Colonic mucosa (tissue), 4 donors: ENCODE results near the gene DCPS. TPM values are rescaled to one million over a fixed set of nuclear protein-coding genes. Genes with fewer than 3 reads are reported as not detected.

Experiments used
- DNase-seq: peaks from one replicate; pipeline ENCODE4 v3.0.0-alpha.2; 2020
- H3K27ac ChIP-seq: fragments of 200-600 bp; one replicate; pipeline ENCODE4 v1.8.0; 2021
- H3K27me3 ChIP-seq: fragments of 200-600 bp; one replicate; pipeline ENCODE4 v1.8.0; 2021
- H3K36me3 ChIP-seq: fragments of 200-600 bp; one replicate; pipeline ENCODE4 v1.8.0; 2021
- H3K4me1 ChIP-seq: fragments of 200-600 bp; one replicate; pipeline ENCODE4 v1.8.0; 2021; ENCODE audit warnings: mild to moderate bottlenecking
- H3K4me3 ChIP-seq: fragments of 200-600 bp; one replicate; pipeline ENCODE4 v1.8.0; 2021
- H3K9ac ChIP-seq, 2 donors: one replicate each; pipeline ENCODE4 v1.7.0; 2013; ENCODE audit warnings: control low read depth in 2 of 2, low read depth in 2 of 2, low read length in 2 of 2
- H3K9me3 ChIP-seq: fragments of 200-600 bp; one replicate; pipeline ENCODE4 v1.8.0; 2021
- intact Hi-C: fragments of 100-400 bp; cut with DNase I; formaldehyde crosslinking; loops from one replicate; pipeline ENCODE4 v1.14.1; 2022
- total RNA-seq, 2 donors: library from RNA; stranded (reverse); fragmentation: NEBNext Ultra II Directional in 1 of 2; extraction: Animal tissue kit (Norgen Biotek cat#: 25700) in 1 of 2; gene quantifications; one replicate each; pipeline ENCODE4 v1.2.1, GENCODE V29; 2021
- TF ChIP-seq, protein P1 (sequence below): fragments of 200-600 bp; IDR thresholded peaks from one replicate; pipeline ENCODE4 v1.8.0; 2022; ENCODE audit warnings: antibody characterized with exemption, mild to moderate bottlenecking
- donor health status: healthy.
- donor health status: DM: no; HTN: no; CAD: no.
- donor health status: DM: no; HTN: no; CAD: no.

Gene DCPS
- total RNA-seq, 2 donors from 2014 or later = 17.2 to 31.1 TPM

DNA sequence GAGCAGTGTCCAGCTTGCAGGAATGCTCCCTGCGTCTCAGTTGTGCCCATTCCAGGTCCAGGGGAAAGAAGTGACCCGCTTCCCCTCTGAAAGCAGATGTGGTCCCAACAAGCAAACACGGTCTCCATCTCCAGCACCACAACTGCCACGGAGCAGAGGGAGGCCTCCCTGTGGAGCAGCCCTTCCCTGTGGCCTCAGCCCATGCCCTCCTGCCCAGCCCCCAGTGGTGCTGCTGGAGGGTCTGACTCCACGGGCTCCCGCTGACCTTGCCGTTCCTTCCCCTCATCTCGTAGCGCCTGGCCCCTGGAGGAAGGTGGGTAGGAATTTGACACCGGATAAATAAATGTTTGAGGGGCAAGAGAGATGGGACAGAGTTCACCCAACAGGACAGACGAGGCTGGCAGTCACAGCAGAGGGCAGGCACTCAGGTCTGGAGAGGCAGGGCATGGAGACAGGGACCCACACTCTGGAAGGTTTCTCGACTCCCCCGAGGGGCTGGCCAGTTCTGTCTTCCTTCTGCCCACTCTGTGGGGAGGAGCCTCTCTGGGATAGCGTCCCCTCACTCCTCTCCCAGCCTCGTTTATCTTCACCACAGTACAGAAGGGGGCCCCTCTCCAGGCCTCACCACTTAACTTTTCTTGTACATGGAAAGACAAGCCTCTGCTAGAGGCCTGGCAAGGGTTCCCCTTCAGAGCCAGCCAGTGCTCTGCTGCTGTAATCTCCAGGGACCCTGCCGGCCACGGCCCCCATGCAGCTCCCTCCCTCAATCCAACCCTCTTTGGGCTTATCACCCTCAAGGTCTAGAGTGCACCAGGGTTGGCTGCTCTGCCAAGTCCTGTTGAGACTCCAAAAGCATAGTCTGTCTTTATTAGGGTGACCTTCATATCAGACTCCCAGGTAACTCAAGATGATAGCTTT lies 44.1 kb downstream of the DCPS start:
- Histone ChIP-seq H3K27ac (no peak overlapping the region), H3K4me1 (no peaks in the 10 kb centered on the region)
- no peak for DNase-seq

GRCh38 chr11:126348806-126349582 lies 45.1 kb downstream of the DCPS start:
- Histone ChIP-seq H3K4me3 (no peak overlapping the region), H3K27ac (peak overlapping the region; percentile 24), H3K9ac (no peak overlapping the region), H3K4me1 (no peaks in the 10 kb centered on the region), H3K36me3 (no peaks in the 10 kb centered on the region), H3K9me3 (no peaks in the 10 kb centered on the region), H3K27me3 (no peaks in the 10 kb centered on the region)
- no peak for DNase-seq
- TF ChIP-seq, protein P1, sequence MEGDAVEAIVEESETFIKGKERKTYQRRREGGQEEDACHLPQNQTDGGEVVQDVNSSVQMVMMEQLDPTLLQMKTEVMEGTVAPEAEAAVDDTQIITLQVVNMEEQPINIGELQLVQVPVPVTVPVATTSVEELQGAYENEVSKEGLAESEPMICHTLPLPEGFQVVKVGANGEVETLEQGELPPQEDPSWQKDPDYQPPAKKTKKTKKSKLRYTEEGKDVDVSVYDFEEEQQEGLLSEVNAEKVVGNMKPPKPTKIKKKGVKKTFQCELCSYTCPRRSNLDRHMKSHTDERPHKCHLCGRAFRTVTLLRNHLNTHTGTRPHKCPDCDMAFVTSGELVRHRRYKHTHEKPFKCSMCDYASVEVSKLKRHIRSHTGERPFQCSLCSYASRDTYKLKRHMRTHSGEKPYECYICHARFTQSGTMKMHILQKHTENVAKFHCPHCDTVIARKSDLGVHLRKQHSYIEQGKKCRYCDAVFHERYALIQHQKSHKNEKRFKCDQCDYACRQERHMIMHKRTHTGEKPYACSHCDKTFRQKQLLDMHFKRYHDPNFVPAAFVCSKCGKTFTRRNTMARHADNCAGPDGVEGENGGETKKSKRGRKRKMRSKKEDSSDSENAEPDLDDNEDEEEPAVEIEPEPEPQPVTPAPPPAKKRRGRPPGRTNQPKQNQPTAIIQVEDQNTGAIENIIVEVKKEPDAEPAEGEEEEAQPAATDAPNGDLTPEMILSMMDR = no peak
- intact Hi-C loops = no loop called here

More for the DNA sequence above, 44.1 kb downstream of the DCPS start:
- TF ChIP-seq, protein P1 = no peak
- intact Hi-C loops = no loop called here
- no peak overlapping the region for H3K4me3 ChIP-seq
- no peaks in the 10 kb centered on the region for H3K27me3 ChIP-seq
- H3K9ac ChIP-seq = peak overlapping the region in 1 of 2 donors; percentile 24
- H3K9me3 ChIP-seq = no peaks in the 10 kb centered on the region
- H3K36me3 ChIP-seq = no peaks in the 10 kb centered on the region

GRCh38 chr11:126350836-126351235 lies 47.0 kb downstream of the DCPS start:
- TF ChIP-seq, protein P1 = no peak
- Histone ChIP-seq H3K36me3 (no peaks in the 10 kb centered on the region), H3K4me3 (no peak overlapping the region), H3K9ac (no peak overlapping the region), H3K9me3 (no peaks in the 10 kb centered on the region), H3K4me1 (no peaks in the 10 kb centered on the region), H3K27ac (no peak overlapping the region), H3K27me3 (no peaks in the 10 kb centered on the region)
- intact Hi-C loops = loop anchor here (5.0 kb wide), 1 partner anchor 39 kb away; no protein-coding TSS in a partner anchor
- DNase-seq = no peak

GRCh38 chr11:126352163-126352562 lies 48.3 kb downstream of the DCPS start:
- no peak for DNase-seq
- no peaks in the 10 kb centered on the region for H3K9me3 ChIP-seq
- H3K27ac ChIP-seq = peak overlapping the region; percentile 17
- intact Hi-C loops = loop anchor here (5.0 kb wide), 1 partner anchor 40 kb away; no protein-coding TSS in a partner anchor
- H3K4me1 ChIP-seq = peaks cover 6% of the 10 kb centered on the region
- H3K9ac ChIP-seq = no peak overlapping the region
- H3K36me3 ChIP-seq = no peaks in the 10 kb centered on the region
- H3K4me3 ChIP-seq = no peak overlapping the region
- TF ChIP-seq, protein P1 = no peak
- H3K27me3 ChIP-seq = no peaks in the 10 kb centered on the region
